ENCODE results near the gene TOX3.

TOX3 gene

DNA sequence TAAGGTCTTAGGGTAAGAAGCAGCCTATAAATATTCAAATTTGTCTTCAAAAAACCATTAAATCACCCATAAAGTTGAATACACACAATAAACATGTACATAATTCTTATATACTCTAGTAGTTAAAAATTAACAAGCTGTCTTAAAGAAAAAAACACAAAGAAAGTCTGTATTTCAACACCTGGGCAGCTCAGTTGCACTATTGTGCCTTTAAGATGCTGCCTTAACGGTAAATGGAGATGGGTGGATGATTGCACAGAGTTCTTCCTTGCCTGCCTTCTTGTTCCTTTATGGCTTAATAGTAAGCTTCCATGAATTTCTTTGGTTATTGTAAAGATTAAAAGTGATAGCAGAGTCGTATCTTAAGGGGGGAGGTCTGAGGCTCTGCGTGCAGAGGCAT is 105.1 kb downstream of the TOX3 start:
- DNase-seq: no peak

DNA sequence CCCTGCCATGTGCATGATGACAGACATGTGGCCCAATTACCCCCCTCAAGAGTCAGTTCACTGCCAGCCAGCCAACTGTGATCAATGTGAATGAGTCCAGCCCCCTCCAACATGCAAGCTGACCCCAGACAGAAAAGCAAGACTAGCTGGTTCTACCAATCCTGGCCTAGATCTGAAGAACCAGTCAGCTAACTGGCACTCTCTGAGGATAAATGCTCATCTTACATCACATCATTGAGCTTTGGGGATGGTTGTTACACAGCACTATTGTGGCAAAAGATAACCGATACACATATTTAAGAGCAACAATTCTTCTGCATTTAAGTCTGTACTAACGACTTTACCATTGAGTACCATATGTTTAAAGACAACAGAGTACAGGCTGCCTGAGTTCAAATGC is 106.7 kb downstream of the TOX3 start:
- DNase-seq: no peak

GRCh38 chr16:52439750-52440149 is 107.2 kb downstream of the TOX3 start:
- DNase-seq: no peak

DNA sequence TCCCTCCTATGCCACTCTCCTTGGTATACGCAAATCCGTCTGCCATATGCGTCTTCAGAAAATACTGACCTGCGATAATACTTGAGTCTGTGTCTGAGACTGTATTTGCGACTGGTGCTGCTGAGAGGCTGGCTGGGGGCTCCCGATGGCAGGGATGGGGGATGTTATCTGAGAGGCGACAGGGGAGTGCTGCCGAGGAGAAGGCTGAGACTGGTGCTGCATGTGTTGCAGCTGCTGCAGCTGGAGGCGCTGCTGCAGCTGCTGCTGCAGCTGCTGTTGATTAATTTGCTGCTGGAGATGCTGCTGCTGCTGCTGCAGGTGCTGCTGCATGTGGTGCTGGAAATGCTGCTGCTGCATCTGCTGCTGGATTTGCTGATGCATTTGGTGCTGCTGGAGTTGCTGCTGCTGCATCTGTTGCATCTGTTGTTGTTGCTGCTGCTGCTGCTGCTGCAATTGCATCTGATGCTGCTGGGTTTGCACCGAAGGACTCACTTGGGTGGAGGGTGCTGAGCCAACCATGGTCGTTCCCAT is 107.7 kb downstream of the TOX3 start:
- DNase-seq: peak; percentile 17

- no peak for DNase-seq
Measured at GRCh38 chr16:52437277-52437670, 109.7 kb downstream of the TOX3 start.

GRCh38 chr16:52436339-52437276 is 110.3 kb downstream of the TOX3 start:
- no peak for DNase-seq

GRCh38 chr16:52434224-52434623 is 112.7 kb downstream of the TOX3 start:
- DNase-seq: no peak

DNA sequence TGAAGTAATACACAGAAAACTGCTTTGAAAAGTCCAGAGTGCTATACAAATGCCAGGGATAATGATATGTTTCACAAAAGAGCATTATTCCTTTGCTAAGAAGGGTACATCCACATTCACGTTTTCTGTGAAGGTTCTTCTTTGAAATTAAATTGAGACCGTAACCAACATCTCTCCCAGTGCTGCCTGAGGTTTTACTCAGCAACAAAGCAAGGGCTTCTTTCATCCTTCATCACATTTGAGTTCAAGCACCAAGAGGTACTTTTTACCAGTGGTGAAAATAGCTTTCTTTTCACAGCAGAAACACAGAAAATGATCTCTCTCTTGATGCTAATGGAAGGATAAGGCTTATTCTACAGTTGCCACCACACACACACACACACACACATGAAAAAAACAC is 113.3 kb downstream of the TOX3 start:
- DNase-seq: no peak

DNA sequence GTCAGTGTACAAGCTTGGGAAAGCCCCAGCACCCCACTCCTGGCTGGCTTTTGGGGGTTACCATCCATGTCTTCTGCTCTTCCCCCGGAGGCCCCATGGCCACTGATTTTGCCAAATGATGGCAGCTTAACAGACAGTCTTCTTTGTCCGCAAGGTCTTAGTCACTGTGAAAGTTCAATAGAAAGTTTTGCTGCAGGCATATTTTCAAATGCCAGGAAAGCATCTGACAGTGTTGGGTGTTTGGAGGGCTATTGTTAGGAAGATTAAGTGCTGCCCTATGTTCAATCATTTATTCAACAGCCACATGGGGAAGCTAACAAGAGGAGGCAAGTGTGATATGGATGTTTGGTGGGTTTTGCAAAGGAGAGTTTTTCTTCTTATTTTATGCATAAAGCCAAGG is 122.4 kb downstream of the TOX3 start:
- DNase-seq: no peak

DNA sequence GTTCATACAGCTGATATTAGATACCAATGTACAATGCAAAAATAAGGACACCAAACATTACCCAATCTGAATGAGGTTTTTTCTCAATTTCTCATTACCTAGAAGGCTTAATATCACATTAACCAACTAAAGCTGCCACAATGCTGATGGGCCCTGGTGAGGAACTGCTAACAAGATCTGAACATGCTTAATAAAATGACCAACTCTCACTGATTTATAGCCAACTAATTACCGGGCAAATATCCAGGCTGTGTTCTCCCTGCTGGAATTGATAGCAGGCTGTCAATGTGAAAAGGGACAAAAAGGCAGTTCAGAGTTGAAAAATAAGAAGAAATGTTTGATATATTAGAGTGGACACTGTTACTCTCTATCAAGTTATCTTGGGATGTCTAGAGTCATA is 124.6 kb downstream of the TOX3 start:
- no peak for DNase-seq

GRCh38 chr16:52418201-52418600 is 128.7 kb downstream of the TOX3 start:
- DNase-seq: no peak

- no peak for DNase-seq
Measured at GRCh38 chr16:52416888-52417287, 130.1 kb downstream of the TOX3 start.

DNA sequence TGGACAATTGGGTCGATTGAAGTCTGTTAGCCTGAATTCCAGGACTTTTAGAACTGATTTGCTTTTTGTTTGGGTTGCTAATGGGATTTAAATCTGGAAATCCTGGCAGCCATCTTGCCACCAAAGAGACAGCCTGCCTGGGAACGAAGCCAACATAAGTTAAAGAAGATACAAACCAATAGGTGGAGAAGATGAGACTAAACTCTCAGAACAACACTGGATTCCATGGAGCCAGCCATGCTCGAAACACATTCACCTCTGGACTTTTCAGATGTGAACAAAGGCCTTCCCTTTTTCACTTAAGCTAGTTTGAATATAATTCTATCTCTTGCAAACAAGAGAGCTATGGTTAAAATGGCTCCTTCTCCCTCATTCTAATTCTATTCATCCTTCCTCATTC is 135.9 kb downstream of the TOX3 start:
- DNase-seq: no peak

- no peak for DNase-seq
Measured at GRCh38 chr16:52408191-52408845, 138.6 kb downstream of the TOX3 start.

- no peak for DNase-seq
Measured at GRCh38 chr16:52407778-52408177, 139.2 kb downstream of the TOX3 start.

DNA sequence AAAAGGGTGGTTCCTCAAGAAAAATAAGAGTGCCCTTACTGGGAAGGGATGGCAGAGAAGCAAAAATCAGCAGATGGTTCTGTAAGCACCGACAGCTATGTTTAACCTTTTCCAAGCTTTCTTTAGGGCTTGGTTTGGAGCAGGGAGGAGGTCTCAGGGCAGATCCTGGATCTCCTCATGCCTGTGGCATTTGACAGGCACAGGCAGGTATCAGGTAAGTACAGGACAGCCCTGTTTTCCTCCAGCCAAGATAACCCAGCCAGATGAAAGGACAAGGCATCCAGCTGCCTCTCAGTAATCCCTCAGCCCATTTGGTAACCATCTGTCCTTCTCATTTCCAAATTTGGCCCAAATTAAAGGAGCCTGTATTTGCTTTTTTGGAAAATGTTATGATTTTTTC is 141.5 kb downstream of the TOX3 start:
- DNase-seq: peak; percentile 3

GRCh38 chr16:52404546-52404945 is 142.4 kb downstream of the TOX3 start:
- DNase-seq: no peak

DNA sequence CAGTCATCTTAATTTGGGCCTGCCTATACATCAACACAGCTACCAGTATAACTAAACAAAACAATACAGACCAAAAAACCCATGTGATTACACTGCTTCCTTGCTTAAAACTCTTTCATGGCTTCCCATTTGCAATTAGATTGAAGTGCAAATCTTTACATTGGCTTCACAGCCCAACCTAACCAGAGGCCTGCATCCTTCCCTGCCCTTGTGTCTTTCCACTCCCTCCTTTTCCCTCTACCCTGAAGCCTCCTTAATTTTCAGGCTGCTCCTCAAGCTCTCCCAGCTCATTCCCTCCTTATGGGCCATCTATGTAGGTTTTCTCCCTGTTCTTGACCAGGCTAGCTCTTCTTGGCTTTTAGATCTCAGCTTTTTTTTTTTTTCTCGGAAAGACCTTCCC is 147.8 kb downstream of the TOX3 start:
- no peak for DNase-seq

GRCh38 chr16:52398491-52398960 is 148.4 kb downstream of the TOX3 start:
- DNase-seq: no peak

DNA sequence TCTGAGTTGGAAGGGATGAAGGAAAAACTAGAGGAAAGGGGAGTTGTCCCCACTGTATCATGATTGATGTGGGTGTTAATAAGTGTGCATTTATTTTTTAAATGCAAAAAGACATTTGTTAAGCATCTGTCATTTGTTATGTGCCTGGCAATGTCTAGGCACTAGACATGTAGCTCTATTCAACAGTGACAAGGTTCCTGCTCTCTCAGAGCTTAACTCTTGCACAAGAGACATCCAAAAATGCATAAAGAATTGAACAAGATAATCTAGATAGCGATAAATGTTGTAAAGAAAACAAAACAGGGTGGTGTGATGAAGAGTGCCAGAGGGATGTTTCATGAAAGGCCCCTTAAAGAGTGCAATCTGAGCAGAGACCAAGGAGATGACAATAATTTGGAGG is 148.9 kb downstream of the TOX3 start:
- DNase-seq: no peak

- no peak for DNase-seq
Measured at GRCh38 chr16:52393448-52393847, 153.5 kb downstream of the TOX3 start.

DNA sequence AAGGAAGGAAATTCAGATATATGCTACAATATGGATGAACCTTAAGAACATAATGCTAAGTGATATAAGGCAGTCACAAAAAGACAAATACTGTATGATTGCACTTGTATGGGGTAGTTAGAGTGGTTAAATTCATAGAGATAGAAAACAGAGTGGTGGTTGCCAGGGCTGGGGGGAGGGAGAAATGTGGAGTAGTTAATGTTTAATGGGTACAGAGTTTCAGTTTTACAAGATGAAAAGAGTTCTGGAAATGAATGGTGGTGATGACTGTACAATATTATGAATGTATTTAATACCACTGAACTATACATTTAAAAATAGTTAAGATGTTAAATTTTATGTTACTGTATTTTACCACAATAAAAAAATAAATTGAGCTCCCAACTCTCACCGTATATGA is 157.9 kb downstream of the TOX3 start:
- DNase-seq: no peak
